HG03558 (cell line): ENCODE measurements around the gene AKR1E2.

ENCODE experiments used
- ATAC-seq: cut with Tn5 transposase; IDR thresholded peaks from one replicate; pipeline ENCODE4 v1.9.1; 2021; ENCODE audit warnings: moderate number of reproducible peaks; ENCODE audit not compliant: unreplicated experiment; ENCODE audit errors: extremely low read depth

Gene AKR1E2

DNA sequence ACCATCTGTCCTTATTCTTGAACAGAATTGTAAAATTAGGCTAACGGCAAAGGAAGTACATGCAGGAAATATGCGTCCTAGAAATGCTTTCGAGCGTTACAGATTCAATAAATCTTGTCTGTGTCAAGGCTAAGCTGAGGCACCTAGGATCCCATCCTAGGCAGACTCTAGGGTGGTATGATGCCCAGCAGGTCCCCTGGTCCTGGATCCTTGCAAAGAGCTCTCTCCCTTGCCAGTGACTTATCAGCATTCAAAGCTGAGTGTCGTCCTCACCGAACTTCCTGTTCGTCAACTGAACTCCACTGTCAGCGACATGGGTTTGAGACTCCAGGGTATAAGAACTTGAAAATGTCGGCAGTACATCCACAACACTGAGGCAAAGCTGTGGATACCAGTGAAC is 61.5 kb downstream of the AKR1E2 start:
- no peak for ATAC-seq

DNA sequence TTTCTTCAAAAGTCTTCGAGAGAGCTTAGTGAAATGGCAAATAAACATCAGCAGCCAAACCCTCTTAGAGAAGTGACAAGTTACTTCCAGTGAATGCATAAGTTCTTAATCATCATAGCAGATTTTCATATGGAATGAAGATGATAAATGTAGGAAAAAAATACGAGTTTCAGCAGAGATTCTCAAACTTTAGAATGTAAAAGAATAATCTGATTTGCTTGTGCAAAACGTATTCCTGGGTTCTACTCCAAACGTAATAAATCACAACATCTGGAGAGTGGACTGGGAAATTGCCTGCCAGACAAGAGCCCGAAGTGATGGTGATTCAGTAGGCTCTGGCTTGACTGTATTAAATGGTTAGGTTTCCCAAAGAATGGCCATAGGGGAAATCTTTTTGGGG is 62.2 kb downstream of the AKR1E2 start:
- no peak for ATAC-seq

DNA sequence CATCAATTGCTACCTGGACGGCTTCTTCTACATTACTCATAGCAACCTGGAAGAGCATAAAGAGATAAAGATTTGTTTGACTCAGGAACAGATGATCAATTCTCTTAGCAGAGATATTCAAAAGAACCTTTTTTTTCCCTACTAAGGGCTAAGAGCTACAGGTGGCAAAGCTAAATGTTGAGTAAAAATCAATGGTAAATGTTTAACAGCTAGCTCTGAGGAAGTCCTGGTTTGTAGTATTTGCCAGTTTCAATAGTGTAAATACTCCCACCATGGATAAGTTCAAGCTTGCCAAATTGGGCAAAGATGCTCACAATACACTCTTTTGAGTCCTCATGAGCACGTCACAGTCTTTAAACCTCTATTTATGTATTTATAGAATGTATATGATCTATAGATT is 64.0 kb downstream of the AKR1E2 start:
- no peak for ATAC-seq

DNA sequence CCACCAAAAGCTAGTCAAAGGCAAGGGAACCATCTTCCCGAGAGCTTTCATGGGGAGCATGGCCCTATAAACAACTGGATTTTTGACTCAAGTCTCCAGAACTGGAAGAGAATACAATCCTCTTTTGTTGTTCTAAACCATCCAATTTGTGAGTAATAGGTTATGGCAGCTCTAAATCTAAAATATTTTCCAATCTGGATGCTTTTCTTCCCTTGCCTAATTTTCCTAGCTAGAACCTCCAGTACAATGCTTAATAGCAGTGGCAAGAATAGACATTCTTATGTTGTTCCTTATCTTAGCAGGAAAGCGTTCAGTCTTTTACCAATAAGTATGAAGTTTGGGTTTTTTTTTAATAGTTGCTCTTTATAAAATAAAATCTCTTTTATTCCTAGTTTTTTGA is 66.7 kb downstream of the AKR1E2 start:
- ATAC-seq = no peak

DNA sequence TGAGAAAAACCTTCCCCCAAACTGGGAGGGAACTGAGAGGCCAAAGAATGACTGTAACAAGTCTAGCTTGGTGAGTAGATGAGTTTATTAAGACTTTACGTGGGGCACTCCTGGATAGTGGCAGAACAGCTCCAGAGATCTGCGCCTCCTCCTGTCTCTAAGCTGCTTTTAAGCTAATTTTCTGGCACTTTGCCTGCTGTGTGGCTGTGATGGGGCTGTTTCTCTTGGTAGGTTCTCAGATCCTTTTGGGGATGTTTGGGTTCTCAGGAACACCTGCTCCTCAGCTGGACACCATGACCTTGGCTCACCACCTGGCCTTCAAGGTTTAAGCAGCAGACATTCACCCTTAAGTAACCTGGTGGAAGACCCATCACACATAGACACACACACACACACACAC is 68.3 kb downstream of the AKR1E2 start:
- ATAC-seq = no peak
